ENCODE data around the gene CPE. TPM values are rescaled to one million over a fixed set of nuclear protein-coding genes. Genes with fewer than 3 reads are reported as not detected.

CPE gene
- polyA plus RNA-seq, 1 donor (not counting 4 experiments of a cell fraction or from before 2014, with no cell fraction given) = 1.9 TPM

- TF ChIP-seq CTCF (optimal IDR thresholded peaks at IDR 0.05 in 1 of 3, IDR thresholded peaks at IDR 0.05 in 1 of 3, conservative IDR thresholded peaks at IDR 0.05 in 1 of 3; ENCODE audit: extremely low read depth in 1 of 3, insufficient read depth in 2 of 3, low read length in 3 of 3) = no peak
- no peak for TF ChIP-seq EZH2 (IDR thresholded peaks at IDR 0.05; ENCODE audit: low read length)
- no peak overlapping the region for H3K27ac ChIP-seq (ENCODE audit: control insufficient read depth, insufficient read depth, low read length)
- no peaks in the 10 kb centered on the region for H3K36me3 ChIP-seq (ENCODE audit: control insufficient read depth in 2 of 2, extremely low read depth in 1 of 2, insufficient read depth in 2 of 2, low read length in 2 of 2)
- H3K4me2 ChIP-seq (ENCODE audit: control insufficient read depth, extremely low read depth, insufficient read depth, low read depth, low read length) = no peak overlapping the region
- H3K4me3 ChIP-seq (ENCODE audit: control insufficient read depth in 2 of 3, extremely low read depth in 1 of 3, insufficient read depth in 2 of 3, low read depth in 1 of 3, low read length in 3 of 3) = no peak overlapping the region
- H3K79me2 ChIP-seq (ENCODE audit: control insufficient read depth, insufficient read depth, low read length) = no peaks in the 10 kb centered on the region
- H3K4me1 ChIP-seq (ENCODE audit: control insufficient read depth, extremely low read depth, insufficient read depth, low read length) = peaks cover 10% of the 10 kb centered on the region
- H3K9ac ChIP-seq (ENCODE audit: control insufficient read depth, extremely low read depth, insufficient read depth, low read length) = no peak overlapping the region
- no peak for DNase-seq (ENCODE audit: low read depth, low spot score)
- peaks cover 3% of the 10 kb centered on the region for H3K27me3 ChIP-seq (ENCODE audit: control insufficient read depth, extremely low read depth, insufficient read depth, low read length)
- no peaks in the 10 kb centered on the region for H3K9me1 ChIP-seq (ENCODE audit: control insufficient read depth, extremely low read depth, insufficient read depth, low read length)
- dilution Hi-C loops (cut with MboI; ENCODE audit: extremely low pct_ligation_motif_present, low sequenced_read_pairs) = no loop called here
- H3K9me3 ChIP-seq (ENCODE audit: control insufficient read depth, low read depth, low read length) = no peaks in the 10 kb centered on the region
- no peak for FAIRE-seq
- H4K20me1 ChIP-seq (ENCODE audit: control insufficient read depth, extremely low read depth, insufficient read depth, low read length) = no peaks in the 10 kb centered on the region
- H2AFZ ChIP-seq (ENCODE audit: control insufficient read depth, low read length) = no peak overlapping the region
Measured at GRCh38 chr4:165384598-165384997, 5.8 kb downstream of the CPE start.

- Histone ChIP-seq H3K4me1 (ENCODE audit: control insufficient read depth, extremely low read depth, insufficient read depth, low read length) (peaks cover 10% of the 10 kb centered on the region), H3K79me2 (ENCODE audit: control insufficient read depth, insufficient read depth, low read length) (no peaks in the 10 kb centered on the region), H3K36me3 (ENCODE audit: control insufficient read depth in 2 of 2, extremely low read depth in 1 of 2, insufficient read depth in 2 of 2, low read length in 2 of 2) (no peaks in the 10 kb centered on the region), H2AFZ (ENCODE audit: control insufficient read depth, low read length) (no peak overlapping the region), H4K20me1 (ENCODE audit: control insufficient read depth, extremely low read depth, insufficient read depth, low read length) (no peaks in the 10 kb centered on the region), H3K4me2 (ENCODE audit: control insufficient read depth, extremely low read depth, insufficient read depth, low read depth, low read length) (no peak overlapping the region), H3K9ac (ENCODE audit: control insufficient read depth, extremely low read depth, insufficient read depth, low read length) (no peak overlapping the region), H3K4me3 (ENCODE audit: control insufficient read depth in 2 of 3, extremely low read depth in 1 of 3, insufficient read depth in 2 of 3, low read depth in 1 of 3, low read length in 3 of 3) (no peak overlapping the region), H3K9me3 (ENCODE audit: control insufficient read depth, low read depth, low read length) (no peaks in the 10 kb centered on the region), H3K27me3 (ENCODE audit: control insufficient read depth, extremely low read depth, insufficient read depth, low read length) (no peaks in the 10 kb centered on the region), H3K27ac (ENCODE audit: control insufficient read depth, insufficient read depth, low read length) (no peak overlapping the region), H3K9me1 (ENCODE audit: control insufficient read depth, extremely low read depth, insufficient read depth, low read length) (no peaks in the 10 kb centered on the region)
- dilution Hi-C loops (cut with MboI; ENCODE audit: extremely low pct_ligation_motif_present, low sequenced_read_pairs) = no loop called here
- no peak for TF ChIP-seq EZH2 (IDR thresholded peaks at IDR 0.05; ENCODE audit: low read length)
- FAIRE-seq (no peak), DNase-seq (ENCODE audit: low read depth, low spot score) (no peak)
Measured at GRCh38 chr4:165385126-165385525, 6.3 kb downstream of the CPE start.

DNA sequence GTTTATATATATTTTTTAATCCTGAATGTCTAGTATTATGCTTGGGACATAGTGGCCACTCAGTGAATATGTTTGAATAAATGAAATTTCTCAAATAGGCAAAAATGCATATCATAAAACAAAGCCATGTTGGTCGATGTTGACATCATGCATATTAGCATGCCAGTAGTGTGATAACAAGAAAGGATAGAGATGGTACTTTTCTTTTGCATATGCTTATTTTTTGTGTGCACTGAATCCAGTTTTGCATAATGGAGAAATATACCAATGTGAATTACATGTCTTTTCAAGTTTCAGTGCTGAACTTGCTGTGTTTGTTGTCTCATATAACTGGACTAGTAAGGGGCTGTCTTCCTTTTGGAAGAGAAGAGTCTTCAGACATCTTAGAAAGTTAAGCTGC lies 7.5 kb downstream of the CPE start:
- no peaks in the 10 kb centered on the region for H3K36me3 ChIP-seq (ENCODE audit: control insufficient read depth in 2 of 2, extremely low read depth in 1 of 2, insufficient read depth in 2 of 2, low read length in 2 of 2)
- H3K4me3 ChIP-seq (ENCODE audit: control insufficient read depth in 2 of 3, extremely low read depth in 1 of 3, insufficient read depth in 2 of 3, low read depth in 1 of 3, low read length in 3 of 3) = no peak overlapping the region
- H3K27me3 ChIP-seq (ENCODE audit: control insufficient read depth, extremely low read depth, insufficient read depth, low read length) = no peaks in the 10 kb centered on the region
- H3K9me3 ChIP-seq (ENCODE audit: control insufficient read depth, low read depth, low read length) = no peaks in the 10 kb centered on the region
- dilution Hi-C loops (cut with MboI; ENCODE audit: extremely low pct_ligation_motif_present, low sequenced_read_pairs) = no loop called here
- H3K9me1 ChIP-seq (ENCODE audit: control insufficient read depth, extremely low read depth, insufficient read depth, low read length) = no peaks in the 10 kb centered on the region
- no peaks in the 10 kb centered on the region for H3K79me2 ChIP-seq (ENCODE audit: control insufficient read depth, insufficient read depth, low read length)
- H3K4me1 ChIP-seq (ENCODE audit: control insufficient read depth, extremely low read depth, insufficient read depth, low read length) = peaks cover 10% of the 10 kb centered on the region
- no peak overlapping the region for H2AFZ ChIP-seq (ENCODE audit: control insufficient read depth, low read length)
- H3K27ac ChIP-seq (ENCODE audit: control insufficient read depth, insufficient read depth, low read length) = no peak overlapping the region
- H4K20me1 ChIP-seq (ENCODE audit: control insufficient read depth, extremely low read depth, insufficient read depth, low read length) = no peaks in the 10 kb centered on the region
- no peak overlapping the region for H3K4me2 ChIP-seq (ENCODE audit: control insufficient read depth, extremely low read depth, insufficient read depth, low read depth, low read length)
- no peak overlapping the region for H3K9ac ChIP-seq (ENCODE audit: control insufficient read depth, extremely low read depth, insufficient read depth, low read length)
- TF ChIP-seq EZH2 (IDR thresholded peaks at IDR 0.05; ENCODE audit: low read length) (no peak), CTCF (optimal IDR thresholded peaks at IDR 0.05 in 1 of 3, IDR thresholded peaks at IDR 0.05 in 1 of 3, conservative IDR thresholded peaks at IDR 0.05 in 1 of 3; ENCODE audit: extremely low read depth in 1 of 3, insufficient read depth in 2 of 3, low read length in 3 of 3) (no peak)
- DNase-seq (ENCODE audit: low read depth, low spot score) (no peak), FAIRE-seq (no peak)

Data from keratinocyte (primary cell).